ENCODE data around the gene PPFIA1.

- TF ChIP-seq HDAC6 (IDR thresholded peaks at IDR 0.05; ENCODE audit: low read depth, low read length) (no peak), TAF1 (IDR thresholded peaks at IDR 0.05; ENCODE audit: low read depth, low read length) (no peak), POLR2A (IDR thresholded peaks at IDR 0.05; ENCODE audit: control extremely low read depth in 1 of 2, low read depth in 2 of 2, low read length in 2 of 2) (no peak)
These were observed 101.6 kb downstream of the PPFIA1 start for GRCh38 chr11:70372076-70372475.

Data from H1 (cell line).